Stimulated activated CD4-positive, alpha-beta T cell treated with anti-CD3 and anti-CD28 coated beads, Interleukin-1b, Interleukin-23, amount 100 ng/mL, for 1 hour (primary cell): ENCODE data around the gene DCUN1D2.
"Not testable (repeated sequence)": the region's sequence is repeated elsewhere in the genome, so short reads cannot be mapped to it uniquely, and the experiment has no call there.

ENCODE experiments used
- DNase-seq, 2 donors: peaks; one replicate each; pipeline ENCODE4 v3.0.0-alpha.2; 2020; ENCODE audit warnings: low read depth in 2 of 2

The DCUN1D2 gene

GRCh38 chr13:113445791-113446487 is 44.6 kb downstream of the DCUN1D2 start:
- no peak for DNase-seq

GRCh38 chr13:113443991-113444390 is 46.5 kb downstream of the DCUN1D2 start:
- no peak for DNase-seq

GRCh38 chr13:113442985-113443362 is 47.5 kb downstream of the DCUN1D2 start:
- DNase-seq, result no peak

GRCh38 chr13:113442354-113442984 is 48.0 kb downstream of the DCUN1D2 start:
- no peak for DNase-seq

- DNase-seq, result no peak
Observed at GRCh38 chr13:113441661-113442060, 48.9 kb downstream of the DCUN1D2 start.

- DNase-seq, result no peak
Observed at GRCh38 chr13:113437408-113438010, 53.0 kb downstream of the DCUN1D2 start.

GRCh38 chr13:113436866-113437265 is 53.6 kb downstream of the DCUN1D2 start:
- DNase-seq, result not testable (repeated sequence)

- not testable (repeated sequence) for DNase-seq
Observed at GRCh38 chr13:113435907-113436306, 54.6 kb downstream of the DCUN1D2 start.

- no peak for DNase-seq
Observed at GRCh38 chr13:113433391-113433916, 57.1 kb downstream of the DCUN1D2 start.

GRCh38 chr13:113432506-113433270 is 57.8 kb downstream of the DCUN1D2 start:
- DNase-seq, result no peak

- no peak for DNase-seq
Observed at GRCh38 chr13:113431171-113431570, 59.3 kb downstream of the DCUN1D2 start.

- DNase-seq, result no peak
Observed at GRCh38 chr13:113430378-113431110, 60.0 kb downstream of the DCUN1D2 start.

- DNase-seq, result no peak
Observed at GRCh38 chr13:113429608-113429985, 60.9 kb downstream of the DCUN1D2 start.

- no peak for DNase-seq
Observed at GRCh38 chr13:113428871-113429607, 61.5 kb downstream of the DCUN1D2 start.

GRCh38 chr13:113428469-113428865 is 62.0 kb downstream of the DCUN1D2 start:
- no peak for DNase-seq

GRCh38 chr13:113427562-113428468 is 62.7 kb downstream of the DCUN1D2 start:
- DNase-seq, result no peak

- DNase-seq, result no peak
Observed at GRCh38 chr13:113426591-113426986, 63.9 kb downstream of the DCUN1D2 start.

- no peak for DNase-seq
Observed at GRCh38 chr13:113425941-113426590, 64.4 kb downstream of the DCUN1D2 start.

- DNase-seq, result no peak
Observed at GRCh38 chr13:113423520-113424163, 66.9 kb downstream of the DCUN1D2 start.
